H9 (cell line): ENCODE data around the gene DARS1. TPM values are rescaled to one million over a fixed set of nuclear protein-coding genes. Genes with fewer than 3 reads are reported as not detected.

Experiments used
- DNase-seq: peaks from one replicate; pipeline ENCODE4 v3.0.0-alpha.2; 2017
- H2AFZ ChIP-seq: one replicate; pipeline ENCODE4 v1.6.1; 2013; ENCODE audit warnings: mild to moderate bottlenecking, low read length, control low read depth, moderate library complexity
- H2AK5ac ChIP-seq: 2 replicates; pipeline ENCODE4 v1.6.1; 2013; ENCODE audit warnings: low read length, control low read depth, mixed read lengths; ENCODE audit not compliant: insufficient read length
- H2BK120ac ChIP-seq: one replicate; pipeline ENCODE4 v1.6.1; 2013; ENCODE audit warnings: low read depth, mild to moderate bottlenecking, low read length, control low read depth, inconsistent platforms; ENCODE audit not compliant: poor library complexity, severe bottlenecking
- H2BK12ac ChIP-seq: 2 replicates; pipeline ENCODE4 v1.6.1; 2013; ENCODE audit warnings: low read length, control low read depth, mixed read lengths, low read depth; ENCODE audit not compliant: insufficient read length
- H2BK15ac ChIP-seq: 2 replicates; pipeline ENCODE4 v1.6.1; 2013; ENCODE audit warnings: low read depth, low read length, control low read depth
- H2BK20ac ChIP-seq: one replicate; pipeline ENCODE4 v1.6.1; 2013; ENCODE audit warnings: low read depth, mild to moderate bottlenecking, low read length, control low read depth, inconsistent platforms; ENCODE audit not compliant: poor library complexity, severe bottlenecking
- H2BK5ac ChIP-seq: 2 replicates; pipeline ENCODE4 v1.6.1; 2013; ENCODE audit warnings: low read length, control low read depth, mixed read lengths; ENCODE audit not compliant: insufficient read length
- H3K14ac ChIP-seq: 2 replicates; pipeline ENCODE4 v1.6.1; 2013; ENCODE audit warnings: low read length, control low read depth; ENCODE audit not compliant: insufficient read depth
- H3K18ac ChIP-seq: 2 replicates; pipeline ENCODE4 v1.6.1; 2013; ENCODE audit warnings: low read depth, mild to moderate bottlenecking, mixed read lengths, low read length, control low read depth; ENCODE audit not compliant: insufficient read length
- H3K23ac ChIP-seq: 2 replicates; pipeline ENCODE4 v1.6.1; 2013; ENCODE audit warnings: low read length, control low read depth, mixed read lengths, low read depth; ENCODE audit not compliant: insufficient read length
- H3K23me2 ChIP-seq: 2 replicates; pipeline ENCODE4 v1.6.1; 2013; ENCODE audit warnings: low read depth, mild to moderate bottlenecking, mixed read lengths, low read length, control low read depth; ENCODE audit not compliant: insufficient read length, poor library complexity, severe bottlenecking
- H3K27ac ChIP-seq: 2 replicates; pipeline ENCODE4 v1.5.1; 2013; ENCODE audit warnings: low read length, control low read depth, mixed read lengths, low read depth; ENCODE audit not compliant: insufficient read length
- H3K27me3 ChIP-seq: 2 replicates; pipeline ENCODE4 v1.6.1; 2013; ENCODE audit warnings: low read length, control low read depth, inconsistent platforms; ENCODE audit not compliant: insufficient read depth
- H3K4ac ChIP-seq: 2 replicates; pipeline ENCODE4 v1.6.1; 2013; ENCODE audit warnings: low read depth, mild to moderate bottlenecking, control low read depth, inconsistent platforms, low read length, moderate library complexity
- H3K4me1 ChIP-seq: 2 replicates; pipeline ENCODE4 v1.6.1; 2013; ENCODE audit warnings: low read length, control low read depth, inconsistent platforms; ENCODE audit not compliant: insufficient read depth
- H3K4me2 ChIP-seq: 2 replicates; pipeline ENCODE4 v1.6.1; 2013; ENCODE audit warnings: low read length, control low read depth, mixed read lengths; ENCODE audit not compliant: insufficient read length, insufficient read depth
- H3K56ac ChIP-seq: 2 replicates; pipeline ENCODE4 v1.6.1; 2013; ENCODE audit warnings: low read depth, mild to moderate bottlenecking, mixed read lengths, low read length, control low read depth; ENCODE audit not compliant: insufficient read length
- H3K79me1 ChIP-seq: 2 replicates; pipeline ENCODE4 v1.6.1; 2013; ENCODE audit warnings: low read depth, mild to moderate bottlenecking, moderate library complexity, low read length, control low read depth, inconsistent platforms; ENCODE audit not compliant: insufficient read depth, poor library complexity, severe bottlenecking
- H3K79me2 ChIP-seq: 2 replicates; pipeline ENCODE4 v1.6.1; 2013; ENCODE audit warnings: low read length, control low read depth, inconsistent platforms; ENCODE audit not compliant: insufficient read depth
- H3K9ac ChIP-seq: 2 replicates; pipeline ENCODE4 v1.6.1; 2013; ENCODE audit warnings: low read length, control low read depth, mixed read lengths; ENCODE audit not compliant: insufficient read length; ENCODE audit errors: extremely low read depth
- H3K9me3 ChIP-seq: one replicate; pipeline ENCODE4 v1.6.1; 2013; ENCODE audit warnings: low read depth, low read length, inconsistent platforms; ENCODE audit not compliant: control insufficient read depth
- H3T11ph ChIP-seq: one replicate; pipeline ENCODE4 v1.6.1; 2013; ENCODE audit warnings: mild to moderate bottlenecking, low read length, control low read depth, inconsistent platforms
- H4K20me1 ChIP-seq: one replicate; pipeline ENCODE4 v1.6.1; 2013; ENCODE audit not compliant: control insufficient read depth, insufficient read length, insufficient read depth
- H4K5ac ChIP-seq: 2 replicates; pipeline ENCODE4 v1.6.1; 2013; ENCODE audit warnings: low read depth, mild to moderate bottlenecking, mixed read lengths, low read length, control low read depth; ENCODE audit not compliant: insufficient read length
- H4K8ac ChIP-seq: replicated peaks from 2 replicates; pipeline ENCODE4 v1.6.1; 2013; ENCODE audit warnings: low read length, control low read depth, mixed read lengths, low read depth; ENCODE audit not compliant: insufficient read length
- H4K91ac ChIP-seq: 2 replicates; pipeline ENCODE4 v1.6.1; 2013; ENCODE audit warnings: low read depth, mild to moderate bottlenecking, moderate library complexity, mixed read lengths, low read length, control low read depth; ENCODE audit not compliant: insufficient read length
- H3K27ac Mint-ChIP-seq, 3 experiments: 2 replicates in 2 of 3; 3 replicates in 1 of 3; pipeline ENCODE4 v1.8.0; 2020 to 2021; ENCODE audit warnings: mixed read lengths in 3 of 3, mild to moderate bottlenecking in 1 of 3, moderate library complexity in 1 of 3
- H3K27me3 Mint-ChIP-seq: 2 replicates; pipeline ENCODE4 v1.8.0; 2021; ENCODE audit warnings: low read depth, mild to moderate bottlenecking, moderate library complexity, mixed read lengths
- H3K36me3 Mint-ChIP-seq, 3 experiments: 2 replicates in 2 of 3; 3 replicates in 1 of 3; pipeline ENCODE4 v1.8.0; 2020 to 2021; ENCODE audit warnings: low read depth in 3 of 3, mixed read lengths in 3 of 3; ENCODE audit not compliant: insufficient read depth in 1 of 3
- H3K4me1 Mint-ChIP-seq, 2 experiments: 2 replicates each; pipeline ENCODE4 v1.8.0; 2020; ENCODE audit warnings: mixed read lengths in 2 of 2
- H3K4me3 Mint-ChIP-seq, 2 experiments: 2 replicates in 1 of 2; 3 replicates in 1 of 2; pipeline ENCODE4 v1.8.0; 2020 to 2021; ENCODE audit warnings: mild to moderate bottlenecking in 2 of 2, mixed read lengths in 2 of 2, moderate library complexity in 1 of 2
- H3K9me3 Mint-ChIP-seq, 2 experiments: 2 replicates in 1 of 2; 3 replicates in 1 of 2; pipeline ENCODE4 v1.8.0; 2020; ENCODE audit warnings: mild to moderate bottlenecking in 2 of 2, mixed read lengths in 2 of 2, moderate library complexity in 1 of 2
- WGBS: extraction: QIAGEN DNeasy Blood & Tissue Kit; methylation state at CpG from one replicate; pipeline ENCODE4 v1.1.7; 2013; ENCODE audit warnings: missing lambda C conversion rate, low lambda C conversion rate, mixed read lengths; ENCODE audit not compliant: insufficient read length; ENCODE audit errors: extremely low coverage; 5-methylcytosine and 5-hydroxymethylcytosine counted together
- total RNA-seq: library from RNA; stranded (reverse); gene quantifications from 2 replicates; pipeline ENCODE4 v1.2.1, GENCODE V29; 2021
- TF ChIP-seq, protein P1 (sequence below): fragments of 200-600 bp; sonication (generic); conservative IDR thresholded peaks from 3 replicates; pipeline ENCODE4 v1.8.0; 2021; ENCODE audit warnings: antibody characterized with exemption, mild to moderate bottlenecking

Gene DARS1
- total RNA-seq, 1 experiment from 2014 or later: 117 TPM

DNA sequence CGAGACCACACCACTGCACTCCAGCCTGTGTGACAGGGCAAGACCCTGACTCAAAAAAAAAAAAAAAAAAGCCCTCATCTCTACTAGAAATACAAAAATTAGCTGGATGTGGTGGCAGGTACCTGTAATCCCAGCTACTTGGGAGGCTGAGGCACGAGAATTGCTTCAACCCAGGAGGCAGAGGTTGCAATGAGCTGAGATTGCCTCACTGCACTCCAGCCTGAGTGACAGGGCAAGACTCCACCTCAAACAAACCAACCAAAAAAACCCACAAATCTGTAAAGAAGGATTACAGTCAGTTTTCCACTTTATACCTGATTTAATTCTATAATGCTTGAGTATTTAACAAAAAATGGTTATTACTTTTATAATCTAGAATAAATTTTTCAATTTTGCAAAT is 9.7 kb downstream of the DARS1 start:
- no peak for DNase-seq
- WGBS: no CpG with 5 or more reads among the region's 2 CpGs
- H3K36me3 Mint-ChIP-seq: peaks cover 37 to 74% (median 74%) of the 10 kb centered on the region in 3 experiments

More for the DNA sequence above, 9.7 kb downstream of the DARS1 start:
- Histone ChIP-seq H2BK120ac (no peak overlapping the region), H3K9ac (no peak overlapping the region), H2AK5ac (no peak overlapping the region), H3T11ph (no peak overlapping the region), H3K23me2 (no peaks in the 10 kb centered on the region), H3K9me3 (no peaks in the 10 kb centered on the region), H2BK15ac (no peak overlapping the region), H4K20me1 (no peaks in the 10 kb centered on the region), H2BK12ac (no peak overlapping the region), H3K4ac (no peak overlapping the region), H4K91ac (no peak overlapping the region), H4K5ac (no peak overlapping the region), H2BK20ac (no peak overlapping the region), H3K56ac (no peak overlapping the region), H3K79me2 (no peaks in the 10 kb centered on the region; the same call in 1 of the 2 replicates), H3K14ac (no peak overlapping the region), H3K27me3 (no peaks in the 10 kb centered on the region), H3K4me1 (no peaks in the 10 kb centered on the region), H4K8ac (no peak overlapping the region), H2BK5ac (no peak overlapping the region), H3K23ac (no peak overlapping the region), H3K18ac (no peak overlapping the region), H3K4me2 (no peak overlapping the region), H2AFZ (no peak overlapping the region), H3K79me1 (no peaks in the 10 kb centered on the region), H3K27ac (no peak overlapping the region)
- Mint-ChIP-seq H3K9me3 (peaks cover 3 to 6% of the 10 kb centered on the region in 2 experiments; a peak in 4 of 5 replicates), H3K27me3 (no peaks in the 10 kb centered on the region), H3K4me1 (peaks cover 9 to 18% of the 10 kb centered on the region in 2 experiments), H3K4me3 (no peak overlapping the region), H3K27ac (no peak overlapping the region)
- TF ChIP-seq, protein P1, sequence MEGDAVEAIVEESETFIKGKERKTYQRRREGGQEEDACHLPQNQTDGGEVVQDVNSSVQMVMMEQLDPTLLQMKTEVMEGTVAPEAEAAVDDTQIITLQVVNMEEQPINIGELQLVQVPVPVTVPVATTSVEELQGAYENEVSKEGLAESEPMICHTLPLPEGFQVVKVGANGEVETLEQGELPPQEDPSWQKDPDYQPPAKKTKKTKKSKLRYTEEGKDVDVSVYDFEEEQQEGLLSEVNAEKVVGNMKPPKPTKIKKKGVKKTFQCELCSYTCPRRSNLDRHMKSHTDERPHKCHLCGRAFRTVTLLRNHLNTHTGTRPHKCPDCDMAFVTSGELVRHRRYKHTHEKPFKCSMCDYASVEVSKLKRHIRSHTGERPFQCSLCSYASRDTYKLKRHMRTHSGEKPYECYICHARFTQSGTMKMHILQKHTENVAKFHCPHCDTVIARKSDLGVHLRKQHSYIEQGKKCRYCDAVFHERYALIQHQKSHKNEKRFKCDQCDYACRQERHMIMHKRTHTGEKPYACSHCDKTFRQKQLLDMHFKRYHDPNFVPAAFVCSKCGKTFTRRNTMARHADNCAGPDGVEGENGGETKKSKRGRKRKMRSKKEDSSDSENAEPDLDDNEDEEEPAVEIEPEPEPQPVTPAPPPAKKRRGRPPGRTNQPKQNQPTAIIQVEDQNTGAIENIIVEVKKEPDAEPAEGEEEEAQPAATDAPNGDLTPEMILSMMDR: no peak
